Measurements from ENCODE around the gene HOXC13.

GRCh38 chr12:53991077-53991460 lies 52.4 kb downstream of the HOXC13 start:
- TF ChIP-seq CTCF (IDR thresholded peaks at IDR 0.05) (no peak), POLR2A (IDR thresholded peaks at IDR 0.05) (no peak)

Data from testis (tissue), 2 donors.